ENCODE measurements around the gene RTN4.
"Not testable (repeated sequence)": the region's sequence is repeated elsewhere in the genome, so short reads cannot be mapped to it uniquely, and the experiment has no call there.

The RTN4 gene

DNA sequence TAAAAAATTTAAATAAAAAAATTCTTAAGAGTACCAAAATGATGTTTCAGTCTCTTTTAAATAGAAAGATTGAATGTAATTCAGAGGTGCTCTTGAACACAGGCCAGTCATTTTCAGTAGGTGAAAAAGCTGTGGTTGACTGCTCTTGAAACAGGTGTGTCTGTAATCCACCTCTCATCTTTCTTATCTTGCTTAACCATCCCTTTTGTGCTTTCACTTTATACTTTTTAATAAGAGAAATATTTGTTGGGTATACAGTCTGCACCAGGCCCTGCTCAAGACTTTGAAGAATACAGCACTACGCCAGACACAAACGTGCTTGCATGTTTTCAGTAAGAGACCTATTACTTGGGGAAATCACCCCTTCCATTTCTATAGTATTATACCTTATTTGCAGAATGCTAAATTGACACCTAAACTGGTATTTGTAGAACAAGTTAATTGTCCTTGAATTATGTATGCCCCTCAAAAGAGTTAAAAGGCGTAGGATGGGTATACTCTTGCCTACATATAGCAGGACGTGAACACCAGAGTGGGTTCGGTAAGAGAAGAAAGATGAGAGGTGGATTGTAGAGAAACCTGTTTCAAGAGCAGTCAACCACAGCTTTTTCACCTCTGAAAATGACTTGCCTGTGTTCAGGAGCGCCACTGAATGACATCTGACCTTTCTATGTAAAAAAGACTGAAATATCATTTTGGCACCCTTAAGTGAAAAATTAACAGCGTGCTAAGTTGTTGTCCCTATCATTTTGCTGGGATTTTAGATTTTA, 4.0 kb upstream of the RTN4 start:
- Histone ChIP-seq H3K27me3 (replicated peaks; ENCODE audit: control insufficient read depth, insufficient read depth, low read length) (no peaks in the 10 kb centered on the region), H3K36me3 (ENCODE audit: control insufficient read depth, insufficient read depth, low read length) (no peaks in the 10 kb centered on the region), H3K4me3 (replicated peaks; ENCODE audit: low read depth, low read length) (peak overlapping the region; percentile 41)
- TF ChIP-seq, protein P1, sequence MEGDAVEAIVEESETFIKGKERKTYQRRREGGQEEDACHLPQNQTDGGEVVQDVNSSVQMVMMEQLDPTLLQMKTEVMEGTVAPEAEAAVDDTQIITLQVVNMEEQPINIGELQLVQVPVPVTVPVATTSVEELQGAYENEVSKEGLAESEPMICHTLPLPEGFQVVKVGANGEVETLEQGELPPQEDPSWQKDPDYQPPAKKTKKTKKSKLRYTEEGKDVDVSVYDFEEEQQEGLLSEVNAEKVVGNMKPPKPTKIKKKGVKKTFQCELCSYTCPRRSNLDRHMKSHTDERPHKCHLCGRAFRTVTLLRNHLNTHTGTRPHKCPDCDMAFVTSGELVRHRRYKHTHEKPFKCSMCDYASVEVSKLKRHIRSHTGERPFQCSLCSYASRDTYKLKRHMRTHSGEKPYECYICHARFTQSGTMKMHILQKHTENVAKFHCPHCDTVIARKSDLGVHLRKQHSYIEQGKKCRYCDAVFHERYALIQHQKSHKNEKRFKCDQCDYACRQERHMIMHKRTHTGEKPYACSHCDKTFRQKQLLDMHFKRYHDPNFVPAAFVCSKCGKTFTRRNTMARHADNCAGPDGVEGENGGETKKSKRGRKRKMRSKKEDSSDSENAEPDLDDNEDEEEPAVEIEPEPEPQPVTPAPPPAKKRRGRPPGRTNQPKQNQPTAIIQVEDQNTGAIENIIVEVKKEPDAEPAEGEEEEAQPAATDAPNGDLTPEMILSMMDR (IDR thresholded peaks at IDR 0.05; ENCODE audit: insufficient read depth, low read length, poor library complexity, severe bottlenecking) = no peak
- DNase-seq (ENCODE audit: extremely low read depth, insufficient read length) = peak; percentile 53

DNA sequence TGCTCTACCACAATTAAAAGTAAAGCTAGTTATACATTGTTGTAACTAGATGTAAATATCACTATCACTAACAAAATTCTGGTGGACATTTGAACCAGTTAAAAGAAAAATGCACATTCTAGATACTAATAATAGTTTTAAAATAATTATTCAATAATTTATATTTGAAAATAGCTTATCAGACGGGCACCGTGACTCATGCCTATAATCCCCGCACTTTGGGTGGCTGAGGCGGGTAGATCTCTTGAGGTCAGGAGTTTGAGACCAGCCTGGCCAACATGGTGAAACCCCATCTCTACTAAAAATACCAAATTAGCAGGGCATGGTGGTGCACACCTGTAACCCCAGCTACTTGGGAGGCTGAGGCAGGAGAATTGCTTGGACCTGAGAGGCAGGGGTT, 3.0 kb upstream of the RTN4 start:
- not testable (repeated sequence) for DNase-seq (ENCODE audit: extremely low read depth, insufficient read length); H3K36me3 ChIP-seq (ENCODE audit: control insufficient read depth, insufficient read depth, low read length); H3K27me3 ChIP-seq (replicated peaks; ENCODE audit: control insufficient read depth, insufficient read depth, low read length); H3K4me3 ChIP-seq (replicated peaks; ENCODE audit: low read depth, low read length)

DNA sequence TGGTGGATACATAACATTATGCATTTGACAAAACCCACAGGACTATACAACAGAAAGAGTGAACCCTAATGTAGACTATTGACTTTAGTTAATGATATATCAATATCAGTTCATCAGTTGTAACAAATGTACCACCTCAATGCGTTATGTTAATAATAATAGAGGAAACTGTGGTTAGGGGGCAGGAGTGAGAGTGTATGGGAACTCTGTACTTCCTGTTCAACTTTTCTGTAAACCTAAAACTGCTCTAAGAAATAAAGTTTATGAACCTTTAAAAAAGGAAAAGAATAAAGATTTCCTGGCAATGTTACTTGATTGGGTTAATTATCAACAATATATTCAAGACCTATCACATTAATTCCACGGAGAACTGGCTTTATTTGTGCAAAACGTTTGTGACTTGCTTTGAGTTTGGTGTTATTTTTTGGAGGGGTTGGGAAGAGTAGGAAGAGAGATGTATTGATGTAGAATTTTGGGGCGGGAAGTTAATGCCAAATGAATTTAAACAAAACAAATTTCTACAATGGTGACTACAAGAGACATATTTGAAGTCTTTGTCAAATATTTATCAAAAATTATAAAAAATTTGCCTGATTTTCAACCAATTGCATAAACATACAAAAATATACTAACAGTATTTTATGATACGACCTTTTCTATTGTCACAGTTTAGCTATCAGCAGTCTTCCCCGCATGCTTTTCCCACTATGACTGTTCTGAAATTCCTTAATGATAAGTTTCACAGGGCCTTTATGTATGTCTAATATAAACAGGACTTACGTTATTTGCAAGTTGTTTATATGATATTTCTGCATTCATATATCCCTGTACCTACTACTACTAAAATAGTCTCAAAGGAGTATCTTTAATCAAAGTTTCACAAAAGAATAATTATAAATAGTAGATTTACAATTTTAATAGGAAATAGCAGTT, 2.1 kb upstream of the RTN4 start:
- no peaks in the 10 kb centered on the region for H3K27me3 ChIP-seq (replicated peaks; ENCODE audit: control insufficient read depth, insufficient read depth, low read length)
- no peaks in the 10 kb centered on the region for H3K36me3 ChIP-seq (ENCODE audit: control insufficient read depth, insufficient read depth, low read length)
- TF ChIP-seq, protein P1 (IDR thresholded peaks at IDR 0.05; ENCODE audit: insufficient read depth, low read length, poor library complexity, severe bottlenecking) = no peak
- peak overlapping the region; percentile 34 for H3K4me3 ChIP-seq (replicated peaks; ENCODE audit: low read depth, low read length)
- DNase-seq (ENCODE audit: extremely low read depth, insufficient read length) = peak; percentile 13

DNA sequence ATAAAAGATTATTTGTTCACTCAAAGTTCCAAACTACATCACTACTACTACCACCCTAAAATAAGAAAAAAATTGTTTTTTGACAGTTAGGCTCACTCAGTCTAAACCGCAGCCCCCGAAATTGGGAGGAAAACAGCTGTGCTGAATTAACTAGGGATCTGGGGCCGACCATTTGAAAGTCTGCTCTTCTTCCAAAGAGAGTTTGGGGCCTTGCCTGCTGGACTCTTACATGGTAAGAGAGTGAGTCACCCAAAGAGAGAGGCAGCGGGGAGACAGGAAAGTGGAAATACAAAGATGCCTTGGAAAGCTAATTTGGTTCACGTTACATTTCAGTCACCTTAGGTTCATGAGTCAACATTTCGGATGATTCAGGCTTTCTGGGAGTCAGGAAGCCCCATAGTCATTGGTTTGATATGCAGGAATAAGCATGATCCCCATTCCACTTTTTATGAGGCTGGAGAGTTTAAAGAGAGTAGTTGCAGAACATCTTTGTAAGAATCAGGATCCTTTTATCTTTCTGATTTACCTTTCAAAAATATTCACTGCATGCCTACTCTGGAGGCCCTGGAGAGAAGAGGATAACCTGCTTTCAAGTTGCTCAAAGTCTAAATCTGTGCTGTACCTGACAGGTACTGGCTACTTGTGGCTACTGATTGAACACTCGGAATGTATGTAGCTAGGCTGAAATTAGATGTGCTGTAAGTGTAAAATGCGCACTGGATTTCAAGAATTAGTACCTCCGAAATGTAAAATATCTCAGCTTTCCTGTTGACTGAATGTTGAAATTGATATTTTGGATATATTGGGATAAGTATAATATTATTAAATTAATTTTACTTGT, 995 bp upstream of the RTN4 start:
- no peaks in the 10 kb centered on the region for H3K27me3 ChIP-seq (replicated peaks; ENCODE audit: control insufficient read depth, insufficient read depth, low read length)
- DNase-seq (ENCODE audit: extremely low read depth, insufficient read length) = no peak

DNA sequence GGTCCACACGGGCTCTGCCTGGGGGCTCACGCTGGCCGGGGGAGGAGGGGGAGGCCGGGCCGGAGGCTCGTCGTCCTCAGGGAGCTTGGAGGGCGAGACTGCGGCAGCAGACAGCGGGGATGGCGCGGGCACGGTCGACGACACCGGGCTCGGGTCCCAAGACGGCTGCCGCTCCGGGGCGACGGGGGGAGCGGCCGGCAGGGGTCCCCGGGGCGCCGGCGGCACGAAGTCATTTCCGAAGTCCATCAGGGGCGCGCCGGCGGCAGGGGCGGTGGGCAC, 491 bp downstream of the RTN4 start:
- no peak for DNase-seq (ENCODE audit: extremely low read depth, insufficient read length)
- Histone ChIP-seq H3K4me3 (replicated peaks; ENCODE audit: low read depth, low read length) (peak overlapping the region; percentile 72), H3K27me3 (replicated peaks; ENCODE audit: control insufficient read depth, insufficient read depth, low read length) (no peaks in the 10 kb centered on the region), H3K36me3 (ENCODE audit: control insufficient read depth, insufficient read depth, low read length) (no peaks in the 10 kb centered on the region)
- TF ChIP-seq, protein P1 (IDR thresholded peaks at IDR 0.05; ENCODE audit: insufficient read depth, low read length, poor library complexity, severe bottlenecking) = no peak

More for the DNA sequence above, 995 bp upstream of the RTN4 start:
- no peaks in the 10 kb centered on the region for H3K36me3 ChIP-seq (ENCODE audit: control insufficient read depth, insufficient read depth, low read length)
- TF ChIP-seq, protein P1 (IDR thresholded peaks at IDR 0.05; ENCODE audit: insufficient read depth, low read length, poor library complexity, severe bottlenecking) = no peak
- H3K4me3 ChIP-seq (replicated peaks; ENCODE audit: low read depth, low read length) = peak overlapping the region; percentile 74

Data from GM06990 (cell line).